HG03039 (cell line): ENCODE data around the gene CDAN1.
A peak's percentile ranks its signal among the peaks of the same experiment; 100 is the strongest.
"Not testable (repeated sequence)": the region's sequence is repeated elsewhere in the genome, so short reads cannot be mapped to it uniquely, and the experiment has no call there.

Source experiments
- ATAC-seq: cut with Tn5 transposase; IDR thresholded peaks from one replicate; pipeline ENCODE4 v1.9.1; 2021; ENCODE audit warnings: mild to moderate bottlenecking, moderate library complexity; ENCODE audit not compliant: unreplicated experiment

Gene CDAN1, protein sequence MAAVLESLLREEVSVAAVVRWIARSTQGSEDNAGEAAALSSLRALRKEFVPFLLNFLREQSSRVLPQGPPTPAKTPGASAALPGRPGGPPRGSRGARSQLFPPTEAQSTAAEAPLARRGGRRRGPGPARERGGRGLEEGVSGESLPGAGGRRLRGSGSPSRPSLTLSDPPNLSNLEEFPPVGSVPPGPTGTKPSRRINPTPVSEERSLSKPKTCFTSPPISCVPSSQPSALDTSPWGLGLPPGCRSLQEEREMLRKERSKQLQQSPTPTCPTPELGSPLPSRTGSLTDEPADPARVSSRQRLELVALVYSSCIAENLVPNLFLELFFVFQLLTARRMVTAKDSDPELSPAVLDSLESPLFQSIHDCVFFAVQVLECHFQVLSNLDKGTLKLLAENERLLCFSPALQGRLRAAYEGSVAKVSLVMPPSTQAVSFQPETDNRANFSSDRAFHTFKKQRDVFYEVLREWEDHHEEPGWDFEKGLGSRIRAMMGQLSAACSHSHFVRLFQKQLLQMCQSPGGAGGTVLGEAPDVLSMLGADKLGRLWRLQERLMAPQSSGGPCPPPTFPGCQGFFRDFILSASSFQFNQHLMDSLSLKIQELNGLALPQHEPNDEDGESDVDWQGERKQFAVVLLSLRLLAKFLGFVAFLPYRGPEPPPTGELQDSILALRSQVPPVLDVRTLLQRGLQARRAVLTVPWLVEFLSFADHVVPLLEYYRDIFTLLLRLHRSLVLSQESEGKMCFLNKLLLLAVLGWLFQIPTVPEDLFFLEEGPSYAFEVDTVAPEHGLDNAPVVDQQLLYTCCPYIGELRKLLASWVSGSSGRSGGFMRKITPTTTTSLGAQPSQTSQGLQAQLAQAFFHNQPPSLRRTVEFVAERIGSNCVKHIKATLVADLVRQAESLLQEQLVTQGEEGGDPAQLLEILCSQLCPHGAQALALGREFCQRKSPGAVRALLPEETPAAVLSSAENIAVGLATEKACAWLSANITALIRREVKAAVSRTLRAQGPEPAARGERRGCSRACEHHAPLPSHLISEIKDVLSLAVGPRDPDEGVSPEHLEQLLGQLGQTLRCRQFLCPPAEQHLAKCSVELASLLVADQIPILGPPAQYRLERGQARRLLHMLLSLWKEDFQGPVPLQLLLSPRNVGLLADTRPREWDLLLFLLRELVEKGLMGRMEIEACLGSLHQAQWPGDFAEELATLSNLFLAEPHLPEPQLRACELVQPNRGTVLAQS

DNA sequence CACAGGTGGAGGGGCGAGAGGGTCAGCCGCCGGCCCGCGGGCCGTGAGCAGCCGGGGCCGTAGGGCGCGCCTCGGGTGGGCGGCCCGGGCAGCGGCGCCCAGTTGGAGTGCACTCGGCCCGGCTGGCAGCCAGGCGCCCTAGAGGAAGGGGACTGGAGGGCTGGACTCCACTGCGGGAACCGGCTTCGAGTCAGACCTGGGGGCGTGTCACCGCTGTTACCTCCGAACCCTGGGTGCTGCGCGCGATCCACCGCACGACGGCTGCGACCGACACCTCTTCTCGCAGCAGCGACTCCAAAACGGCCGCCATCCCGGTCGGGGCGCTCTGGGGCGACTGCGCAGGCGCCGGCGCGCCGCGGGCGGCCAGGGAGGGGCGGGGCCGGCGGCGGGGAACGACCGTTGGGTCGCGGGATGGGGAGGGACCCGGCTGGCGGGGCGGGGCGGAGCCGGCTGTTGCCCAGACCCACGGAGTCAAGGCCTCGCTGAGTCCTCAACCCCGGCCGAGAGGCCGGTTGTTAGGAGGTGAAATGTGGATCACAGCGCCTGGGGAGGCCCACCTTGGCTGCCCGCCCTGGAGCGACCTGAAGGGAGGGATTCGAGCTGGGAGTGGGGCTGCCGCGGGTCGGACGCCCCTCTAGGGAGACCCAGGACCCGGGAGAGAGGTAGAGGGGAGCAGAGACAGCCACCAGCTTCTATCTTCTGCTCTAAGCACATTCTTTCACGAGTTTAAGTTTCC, at the start of gene CDAN1:
Gene CDAN1, minus strand, starts transcription at position 336 of the 736 bp plus-strand sequence. Its CDS starts 26 bp downstream, at position 310.
- ATAC-seq = peak; percentile 68

DNA sequence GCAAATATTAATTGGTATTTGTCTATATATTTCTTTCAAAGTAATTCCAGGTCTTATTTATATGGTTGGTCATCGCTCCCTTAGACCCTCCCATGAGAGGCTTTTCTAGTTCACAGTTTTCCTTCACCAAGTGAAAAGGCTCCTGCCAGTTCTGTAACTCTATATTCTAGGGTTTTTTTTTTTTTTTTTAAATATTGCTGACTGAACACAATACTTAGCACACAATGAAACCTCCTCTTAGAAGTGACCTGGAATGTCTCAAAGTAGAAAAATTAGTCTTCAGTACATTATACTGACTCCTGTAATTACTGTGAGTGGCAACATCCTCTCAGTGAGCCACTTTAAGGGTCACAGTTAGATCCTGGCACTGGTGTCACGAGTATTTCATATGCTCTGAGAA, 48.6 kb upstream of the CDAN1 start:
- no peak for ATAC-seq

DNA sequence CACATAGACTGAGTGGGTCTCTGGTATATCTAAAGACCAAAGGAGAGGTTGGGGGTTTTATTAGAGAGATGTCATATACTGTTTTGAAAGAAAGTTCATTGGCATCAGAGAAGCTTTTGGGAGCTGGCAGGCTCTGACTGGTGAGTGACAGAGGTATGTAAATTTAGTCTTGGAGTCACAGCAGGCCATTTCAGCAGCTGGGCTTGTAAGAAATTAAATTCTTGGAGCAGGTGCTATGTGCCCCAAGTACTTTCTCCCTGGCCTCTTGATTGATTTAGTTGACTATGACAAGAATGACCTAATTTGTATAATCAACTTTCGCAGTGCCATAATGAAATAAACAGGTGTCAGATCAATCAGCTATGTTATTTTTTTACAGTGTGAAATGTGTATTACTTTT, 47.8 kb upstream of the CDAN1 start:
- no peak for ATAC-seq

DNA sequence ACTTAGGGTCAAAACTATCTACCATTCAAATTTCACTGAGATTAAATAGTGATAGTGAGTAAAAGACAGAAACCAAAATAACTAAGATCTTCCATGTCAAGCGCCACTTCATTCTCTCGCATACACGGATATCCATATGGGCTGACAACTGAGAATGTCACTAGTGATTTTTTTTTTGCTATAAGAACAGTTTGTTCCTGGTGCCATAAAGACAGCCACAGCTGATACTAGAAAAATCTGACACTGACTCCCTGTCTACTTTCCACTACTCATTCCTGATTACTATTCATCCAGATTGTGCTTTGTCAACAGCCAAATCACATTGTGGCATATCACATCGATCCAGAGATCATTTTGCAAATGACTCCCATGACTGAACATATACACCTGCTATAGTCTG, 45.8 kb upstream of the CDAN1 start:
- ATAC-seq = no peak

DNA sequence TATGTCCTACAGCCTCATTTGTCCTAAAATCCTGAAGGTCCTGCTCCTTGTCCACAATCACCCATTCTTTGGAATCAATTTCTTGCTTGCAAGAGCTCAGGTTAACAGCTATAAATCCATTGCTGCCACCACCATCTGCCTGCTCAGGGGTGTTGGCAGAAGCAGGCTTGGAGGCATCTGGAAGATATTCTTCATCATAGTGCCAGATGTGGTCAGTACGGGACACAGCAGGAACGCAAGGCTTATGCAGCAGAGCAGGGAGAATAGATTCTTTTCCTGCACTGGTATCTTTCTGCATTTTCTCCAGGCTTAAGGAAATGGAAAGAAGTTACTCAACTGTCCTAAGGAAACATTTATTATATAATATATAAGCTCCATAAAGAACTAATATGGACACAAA, 38.5 kb upstream of the CDAN1 start:
- ATAC-seq = no peak

DNA sequence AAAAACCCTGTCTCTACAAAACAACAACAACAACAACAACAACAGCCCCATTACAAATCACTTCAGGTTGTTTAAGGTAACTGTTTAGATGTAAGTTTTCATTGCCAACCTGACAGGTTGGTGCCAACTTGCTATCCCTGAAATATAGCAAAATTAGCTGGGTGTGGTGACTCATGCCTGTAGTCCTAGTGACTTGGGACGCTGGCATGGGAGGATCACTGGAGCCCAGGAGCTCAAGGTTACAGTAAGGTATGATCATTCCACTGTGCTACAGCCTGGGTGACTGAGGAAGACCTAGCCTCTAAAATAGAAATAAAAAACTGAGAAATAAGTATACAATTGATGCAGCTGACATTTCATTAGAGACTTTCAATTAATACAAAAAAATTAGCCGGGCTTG, 36.0 kb upstream of the CDAN1 start:
- ATAC-seq = no peak

DNA sequence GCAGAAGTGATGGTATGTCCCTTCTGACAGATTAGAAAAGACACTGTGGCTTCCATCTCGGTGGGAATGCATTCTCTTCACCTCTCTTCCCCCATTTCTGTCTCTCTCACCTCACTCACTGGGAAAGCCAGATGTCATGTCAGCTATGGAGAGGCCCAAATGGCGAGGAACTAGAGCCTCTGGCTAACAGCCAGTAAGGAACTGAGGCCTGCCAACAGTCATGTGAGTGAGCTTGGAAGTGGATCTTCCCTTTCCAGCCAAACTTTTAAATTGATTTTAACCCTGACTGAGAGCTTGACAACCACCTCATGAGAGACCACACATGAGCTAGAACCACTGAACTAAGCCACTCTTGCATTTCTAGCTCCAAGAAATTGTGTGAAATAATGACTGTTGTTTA, 35.2 kb upstream of the CDAN1 start:
- ATAC-seq = no peak

DNA sequence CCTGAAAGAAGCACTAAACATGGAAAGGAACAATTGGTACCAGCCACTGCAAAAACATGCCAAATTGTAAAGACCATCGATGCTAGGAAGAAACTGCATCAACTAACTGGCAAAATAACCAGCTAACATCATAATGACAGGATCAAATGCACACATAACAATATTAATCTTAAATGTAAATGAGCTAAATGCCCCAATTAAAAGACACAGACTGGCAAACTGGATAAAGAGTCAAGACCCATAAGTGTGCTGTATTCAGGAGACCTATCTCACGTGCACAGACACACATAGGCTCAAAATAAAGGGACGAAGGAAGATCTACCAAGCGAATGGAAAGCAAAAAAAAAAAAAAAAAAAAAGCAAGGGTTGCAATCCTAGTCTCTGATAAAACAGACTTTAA, 29.2 kb upstream of the CDAN1 start:
- ATAC-seq = not testable (repeated sequence)

DNA sequence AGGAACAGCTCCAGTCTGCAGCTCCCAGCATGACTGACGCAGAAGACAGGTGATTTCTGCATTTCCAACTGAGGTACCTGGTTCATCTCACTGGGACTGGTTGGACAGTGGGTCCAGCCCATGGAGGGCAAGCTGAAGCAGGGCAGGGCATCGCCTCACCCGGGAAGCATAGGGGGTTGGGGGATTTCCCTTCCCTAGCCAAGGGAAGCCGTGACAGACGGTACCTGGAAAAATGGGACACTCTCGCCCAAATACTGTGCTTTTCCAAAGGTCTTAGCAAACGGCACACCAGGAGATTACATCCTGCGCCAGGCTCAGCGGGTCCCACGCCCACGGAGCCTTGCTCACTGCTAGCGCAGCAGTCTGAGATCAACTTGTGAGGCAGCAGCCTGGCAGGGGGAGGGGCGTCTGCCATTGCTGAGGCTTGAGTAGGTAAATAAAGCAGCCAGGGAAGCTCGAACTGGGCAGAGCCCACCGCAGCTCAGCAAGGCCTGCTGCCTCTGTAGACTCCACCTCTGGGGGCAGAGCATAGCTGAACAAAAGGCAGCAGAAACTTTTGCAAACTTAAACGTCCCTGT, 27.3 kb upstream of the CDAN1 start:
- not testable (repeated sequence) for ATAC-seq

DNA sequence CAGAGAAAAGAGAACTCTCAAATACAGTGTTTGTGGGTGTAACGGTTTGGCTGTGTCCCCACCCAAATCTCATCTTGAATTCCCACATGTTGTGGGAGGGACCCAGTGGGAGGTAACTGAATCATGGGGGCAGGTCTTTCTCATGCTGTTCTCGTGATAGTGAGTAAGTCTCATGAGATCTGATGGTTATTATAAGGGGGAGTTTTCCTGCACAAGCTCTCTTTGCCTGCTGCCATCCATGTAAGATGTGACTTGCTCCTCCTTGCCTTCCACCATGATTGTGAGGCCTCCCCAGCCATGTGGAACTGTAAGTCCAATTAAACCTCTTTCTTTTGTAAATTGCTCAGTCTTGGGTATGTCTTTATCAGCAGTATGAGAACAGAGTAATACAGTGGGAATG, 24.9 kb upstream of the CDAN1 start:
- ATAC-seq = not testable (repeated sequence)

DNA sequence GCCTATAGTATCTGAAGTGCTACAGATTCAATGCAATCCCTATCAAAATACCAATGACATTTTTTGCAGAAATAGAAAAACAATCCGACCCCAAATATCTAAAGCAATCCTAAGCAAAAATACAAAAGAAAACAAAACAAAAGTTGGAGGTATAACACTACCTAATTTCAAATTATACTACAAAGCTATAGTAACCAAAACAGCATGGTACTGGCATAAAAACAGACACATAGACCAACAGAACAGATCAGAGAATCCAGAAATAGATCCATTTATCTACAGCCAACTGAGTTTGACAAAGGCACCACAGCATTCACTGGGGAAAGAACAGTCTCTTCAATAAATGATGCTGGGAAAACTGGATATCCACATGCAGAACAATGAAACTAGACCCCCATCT, 23.8 kb upstream of the CDAN1 start:
- ATAC-seq = no peak

DNA sequence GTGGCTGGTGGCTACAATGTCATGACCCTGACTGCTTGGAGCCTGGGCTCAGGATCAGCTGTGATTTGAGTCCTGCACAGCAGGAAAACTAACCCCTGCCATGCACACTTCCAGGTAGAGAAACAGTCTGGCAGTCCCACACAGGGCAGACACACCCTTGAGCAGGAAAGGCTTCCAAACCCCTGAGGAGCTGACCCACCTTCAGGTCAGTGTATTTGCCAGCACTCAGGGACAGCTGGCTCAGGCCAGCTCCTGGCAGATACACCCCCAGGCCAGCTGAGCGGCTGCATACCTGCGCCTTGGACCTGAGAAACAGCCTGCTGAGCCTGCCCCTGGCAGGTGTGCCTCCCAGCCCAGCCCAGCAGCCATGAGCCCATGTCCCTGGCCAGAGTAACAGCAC, 22.2 kb upstream of the CDAN1 start:
- ATAC-seq = no peak

DNA sequence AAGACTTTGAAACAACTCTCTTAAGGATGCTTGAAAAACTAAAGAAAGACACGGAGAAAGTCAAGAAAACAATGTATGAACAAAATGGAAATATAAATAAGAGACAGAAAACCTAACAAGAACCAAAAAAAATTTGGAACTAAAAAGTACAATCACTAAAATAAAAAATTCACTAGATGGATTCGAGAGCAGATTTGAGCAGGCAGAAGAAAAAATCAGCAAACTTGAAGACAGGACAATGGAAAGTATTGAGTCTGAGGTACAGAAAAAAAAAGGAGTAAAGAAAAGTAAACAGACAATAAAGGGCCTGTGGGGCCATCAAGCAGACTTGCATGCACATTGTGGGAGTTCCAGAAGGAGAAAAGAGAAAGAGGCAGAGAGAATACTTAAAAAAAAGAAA, 13.4 kb upstream of the CDAN1 start:
- ATAC-seq = no peak

DNA sequence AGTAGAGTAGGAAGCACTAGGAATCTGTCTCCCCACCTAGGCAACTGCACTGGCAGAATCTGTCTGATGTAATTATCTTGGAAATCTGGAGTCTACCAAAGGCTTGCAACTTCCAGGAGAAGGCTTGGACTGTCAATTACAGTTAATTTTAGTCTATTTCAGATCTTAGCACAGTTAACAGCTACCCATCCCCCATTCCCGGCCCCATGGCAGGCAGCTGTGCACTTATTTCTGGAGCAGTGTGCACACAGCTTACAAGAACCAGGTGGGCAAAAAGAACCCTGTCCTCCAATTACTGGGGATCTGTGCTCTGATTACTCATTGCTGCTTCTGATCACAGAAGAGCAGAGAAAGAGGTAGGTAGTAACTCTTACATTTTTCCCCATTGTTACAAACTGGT, 12.3 kb upstream of the CDAN1 start:
- no peak for ATAC-seq

DNA sequence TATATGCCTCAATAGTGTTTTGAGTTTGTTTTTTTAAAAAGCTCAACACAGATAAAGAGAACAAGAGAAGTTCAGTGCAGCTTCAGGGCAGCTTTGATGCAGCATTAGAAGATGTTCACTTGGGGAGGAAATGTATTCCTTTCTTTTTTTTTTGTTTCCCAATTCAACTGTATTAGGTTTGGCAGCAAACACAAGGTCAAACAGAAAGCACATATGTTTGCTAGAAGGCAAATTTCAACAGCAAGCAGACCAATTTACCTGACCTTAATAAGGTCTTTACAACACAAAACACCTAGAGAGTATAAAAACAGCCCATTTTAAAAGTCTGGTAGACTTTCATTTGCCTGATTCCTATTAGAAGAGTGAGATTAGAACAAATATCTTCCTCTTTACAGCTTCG, 7.3 kb upstream of the CDAN1 start:
- no peak for ATAC-seq

DNA sequence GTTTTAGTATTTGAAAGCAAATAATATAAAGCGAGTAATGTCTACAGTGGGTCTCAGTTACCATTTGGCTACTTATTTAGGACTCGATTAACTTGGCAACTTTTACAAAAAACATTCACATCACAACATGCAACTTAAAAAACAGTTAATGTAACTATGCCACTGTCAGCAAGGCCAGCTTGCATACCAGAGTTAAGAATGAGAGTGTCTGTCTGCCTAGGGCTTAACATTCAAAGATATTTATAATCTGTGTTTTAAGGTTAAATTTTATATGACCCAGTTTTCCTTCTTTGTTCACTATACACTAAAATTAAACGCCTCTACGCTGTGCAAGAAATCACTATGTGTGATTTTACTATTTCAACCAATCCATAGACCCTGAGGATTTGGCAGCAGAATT, 5.2 kb upstream of the CDAN1 start:
- ATAC-seq = no peak

DNA sequence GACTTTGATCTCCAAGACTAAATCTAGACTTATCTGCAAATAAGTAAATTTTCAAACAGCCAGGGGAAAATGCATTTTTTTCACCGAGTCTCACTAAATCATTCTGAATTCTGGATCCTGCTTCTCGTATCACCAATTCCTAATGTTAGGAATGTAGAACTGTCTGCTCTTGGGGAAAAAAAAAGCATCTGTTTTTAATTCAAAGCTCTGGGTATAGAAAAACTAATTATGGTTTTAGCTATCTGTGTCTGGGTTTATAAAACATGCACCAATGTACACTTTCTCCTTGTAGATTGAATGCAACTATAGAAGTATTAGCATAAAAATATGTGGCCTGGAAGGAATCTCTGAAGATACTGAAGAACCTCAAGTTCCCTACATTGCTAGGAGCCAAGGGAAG, 4.8 kb upstream of the CDAN1 start:
- ATAC-seq = no peak

DNA sequence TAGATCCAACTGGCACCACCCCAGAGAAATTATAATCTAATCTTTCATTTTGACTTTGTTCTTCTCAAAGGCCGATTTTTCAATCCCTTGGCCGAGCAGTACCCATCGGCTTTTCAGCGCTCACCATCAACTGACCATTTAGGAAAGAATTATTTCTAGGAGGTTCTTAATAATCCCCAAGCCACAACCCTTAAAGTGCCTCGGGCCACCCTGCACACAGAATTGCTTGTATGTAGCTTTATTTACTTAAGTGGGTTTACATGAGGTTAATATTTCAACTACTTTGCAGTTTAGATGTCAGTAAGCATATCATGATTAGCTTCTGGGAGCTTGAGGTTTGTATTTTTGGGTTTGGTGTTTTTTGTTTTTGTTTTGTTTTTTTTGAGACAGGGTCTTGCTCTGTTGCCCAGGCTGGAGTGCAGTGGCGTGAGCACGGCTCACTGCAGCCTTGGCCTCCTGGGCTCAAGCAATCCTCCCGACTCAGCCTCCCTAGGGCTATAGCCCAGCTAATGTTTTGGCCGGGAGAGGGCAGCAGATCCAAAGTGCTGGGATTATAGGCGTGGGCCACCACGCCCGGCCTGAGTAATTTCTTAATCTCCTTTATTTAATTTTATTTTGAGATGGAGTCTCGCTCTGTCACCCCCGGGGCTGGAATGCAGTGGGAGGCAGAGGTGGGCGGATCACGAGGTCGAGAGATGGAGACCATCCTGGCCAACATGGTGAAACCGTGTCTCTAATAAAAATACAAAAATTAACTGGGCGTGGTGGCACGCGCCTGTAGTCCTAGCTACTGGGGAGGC, 801 bp upstream of the CDAN1 start:
- no peak for ATAC-seq

DNA sequence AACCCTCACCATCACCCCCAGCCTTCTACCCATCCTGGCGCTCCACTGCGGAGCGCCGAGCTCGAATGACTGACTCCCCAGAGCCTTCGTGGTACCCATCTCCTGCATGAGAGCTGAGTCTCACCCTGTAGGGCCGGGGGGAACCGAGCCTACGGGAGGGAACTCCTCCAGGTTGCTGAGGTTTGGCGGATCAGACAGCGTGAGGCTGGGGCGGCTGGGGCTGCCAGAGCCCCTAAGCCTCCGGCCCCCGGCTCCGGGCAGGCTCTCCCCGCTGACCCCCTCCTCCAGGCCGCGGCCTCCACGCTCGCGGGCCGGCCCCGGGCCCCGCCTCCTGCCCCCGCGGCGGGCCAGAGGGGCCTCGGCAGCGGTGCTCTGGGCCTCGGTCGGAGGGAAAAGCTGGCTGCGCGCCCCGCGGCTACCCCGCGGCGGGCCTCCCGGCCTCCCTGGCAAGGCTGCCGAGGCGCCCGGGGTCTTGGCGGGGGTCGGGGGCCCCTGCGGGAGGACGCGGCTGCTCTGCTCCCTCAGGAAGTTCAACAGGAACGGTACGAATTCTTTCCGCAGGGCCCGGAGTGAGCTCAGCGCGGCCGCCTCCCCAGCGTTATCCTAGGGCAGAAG, 643 bp downstream of the CDAN1 start:
- ATAC-seq = peak; percentile 19
